Measurements from ENCODE around the gene ADCY4.

Gene ADCY4

GRCh38 chr14:24315807-24316596, 18.9 kb downstream of the ADCY4 start:
- no peak for DNase-seq (ENCODE audit: low spot score)

DNA sequence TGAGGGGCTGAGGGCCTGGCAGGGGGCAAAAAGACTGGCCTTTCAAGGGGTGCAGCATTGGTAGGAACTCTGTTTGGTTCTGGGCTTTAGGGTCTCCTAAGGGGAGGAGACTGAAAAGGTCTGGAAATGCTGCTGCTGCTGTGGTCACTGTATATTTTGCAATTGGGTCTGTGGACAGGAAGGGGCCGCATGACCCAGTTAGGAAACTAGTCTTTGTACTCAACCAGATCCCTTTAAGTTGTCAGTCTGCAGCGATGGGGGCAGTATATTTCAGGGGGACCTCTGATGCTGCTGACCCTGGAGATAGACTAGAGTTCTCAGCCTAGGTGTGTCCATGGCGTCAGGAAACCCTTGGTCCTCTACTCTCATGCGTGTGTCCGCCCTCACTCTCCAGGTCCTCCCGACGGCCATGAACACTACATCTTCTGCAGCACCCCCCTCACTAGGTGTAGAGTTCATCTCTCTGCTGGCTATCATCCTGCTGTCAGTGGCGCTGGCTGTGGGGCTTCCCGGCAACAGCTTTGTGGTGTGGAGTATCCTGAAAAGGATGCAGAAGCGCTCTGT, 19.5 kb downstream of the ADCY4 start:
- DNase-seq (ENCODE audit: low spot score): no peak

DNA sequence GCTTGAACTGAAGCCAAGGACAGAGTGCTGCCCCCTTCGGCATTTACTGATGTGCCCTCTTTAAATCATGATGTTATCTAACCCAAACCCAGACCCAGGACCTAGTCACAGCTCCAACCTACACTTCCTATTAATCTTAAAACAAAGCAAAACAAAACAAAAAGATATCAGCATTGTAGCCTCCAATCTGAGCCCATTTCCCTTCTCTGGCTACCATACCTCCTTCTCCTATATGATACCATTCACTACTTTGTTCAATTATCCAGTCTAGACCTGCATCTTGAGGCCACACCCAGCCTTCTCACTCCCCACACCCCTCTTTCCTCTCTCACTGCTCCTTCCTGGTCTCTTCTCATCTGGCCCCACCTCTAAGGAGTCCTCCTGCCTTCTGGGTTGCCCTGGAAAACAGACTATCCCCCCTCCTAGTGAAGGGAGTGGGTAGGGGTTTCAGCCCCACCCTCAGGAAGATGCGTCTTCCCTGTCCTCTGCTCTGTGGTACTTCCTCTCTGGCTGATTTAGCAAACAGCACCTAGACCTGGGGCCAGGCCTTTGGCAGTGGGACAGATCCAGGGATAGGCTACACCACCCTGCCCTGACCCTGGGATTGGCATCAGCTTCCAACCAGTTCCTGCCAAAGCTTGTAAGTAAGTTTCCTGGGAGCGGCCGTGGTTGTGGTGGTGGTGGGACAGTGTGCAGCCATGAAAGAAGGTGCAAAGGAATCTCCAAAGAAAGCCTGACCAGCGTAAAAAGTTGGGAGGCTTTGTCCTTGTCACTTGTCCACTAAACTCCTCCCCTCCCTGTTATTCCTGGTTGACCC, 20.3 kb downstream of the ADCY4 start:
- no peak for DNase-seq (ENCODE audit: low spot score)

DNA sequence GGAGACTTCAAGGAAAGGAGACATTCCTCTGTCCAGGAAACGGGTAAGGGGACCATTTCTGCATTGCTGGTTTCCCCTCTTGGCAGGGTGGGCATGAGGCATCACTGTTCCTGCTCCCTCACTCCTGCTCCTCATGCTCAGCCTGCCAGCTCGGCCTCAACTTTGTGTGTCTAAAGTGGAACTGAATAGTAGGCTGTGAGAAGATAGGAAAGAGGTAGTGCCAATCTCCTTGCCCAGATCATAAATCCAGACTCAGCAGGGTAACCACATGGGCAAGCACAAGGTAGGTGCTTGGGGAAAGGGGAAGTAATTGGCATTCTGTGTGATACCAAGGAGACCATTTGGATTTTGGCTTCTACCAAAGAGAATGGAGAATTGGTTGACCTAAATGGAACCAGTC, 21.0 kb downstream of the ADCY4 start:
- no peak for DNase-seq (ENCODE audit: low spot score)

GRCh38 chr14:24312736-24313507, 21.9 kb downstream of the ADCY4 start:
- no peak for DNase-seq (ENCODE audit: low spot score)

DNA sequence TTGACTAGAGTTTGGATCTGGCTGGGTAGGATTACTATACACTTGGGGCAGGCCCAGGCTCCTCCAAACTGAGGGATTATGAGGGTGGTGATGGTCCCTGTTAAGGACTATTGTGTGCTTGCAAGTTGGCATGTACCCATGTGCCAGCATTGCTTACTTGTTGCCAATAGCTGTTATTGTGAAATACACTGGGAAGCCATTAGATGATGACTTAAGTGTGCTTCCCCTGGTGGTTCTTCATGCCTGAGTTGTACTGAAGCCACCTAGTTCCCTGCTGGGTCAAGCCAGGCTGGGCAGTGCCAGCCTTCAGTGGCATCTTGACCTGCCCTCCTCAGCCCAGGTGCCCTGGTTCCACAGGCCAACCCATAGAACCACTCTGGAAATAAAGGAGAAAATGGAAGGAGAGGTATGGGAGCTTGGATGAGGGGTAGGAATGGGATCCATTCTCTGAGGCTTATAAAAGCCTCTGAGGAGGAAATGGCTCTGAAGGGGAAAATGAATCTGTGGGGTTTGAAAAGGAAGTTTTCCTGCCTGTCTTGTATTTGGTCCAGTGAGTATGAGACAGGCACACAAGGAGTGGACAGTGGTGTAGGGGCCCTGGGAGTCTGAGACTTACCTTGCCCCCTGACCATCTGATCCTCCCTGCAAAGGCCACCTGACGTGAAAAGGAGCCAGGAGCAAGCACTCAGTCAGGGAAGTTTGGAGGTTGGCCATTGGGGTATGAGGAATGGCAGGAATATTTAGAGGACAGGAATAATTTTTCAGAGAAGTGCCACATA, 22.8 kb downstream of the ADCY4 start:
- DNase-seq (ENCODE audit: low spot score): no peak

- DNase-seq (ENCODE audit: low spot score): no peak
Measured at GRCh38 chr14:24310646-24311604, 23.9 kb downstream of the ADCY4 start, which contains the start of gene LTB4R. Gene LTB4R (plus strand): TSS chr14:24311502. CDS start chr14:24315652, 4,150 bp downstream.

DNA sequence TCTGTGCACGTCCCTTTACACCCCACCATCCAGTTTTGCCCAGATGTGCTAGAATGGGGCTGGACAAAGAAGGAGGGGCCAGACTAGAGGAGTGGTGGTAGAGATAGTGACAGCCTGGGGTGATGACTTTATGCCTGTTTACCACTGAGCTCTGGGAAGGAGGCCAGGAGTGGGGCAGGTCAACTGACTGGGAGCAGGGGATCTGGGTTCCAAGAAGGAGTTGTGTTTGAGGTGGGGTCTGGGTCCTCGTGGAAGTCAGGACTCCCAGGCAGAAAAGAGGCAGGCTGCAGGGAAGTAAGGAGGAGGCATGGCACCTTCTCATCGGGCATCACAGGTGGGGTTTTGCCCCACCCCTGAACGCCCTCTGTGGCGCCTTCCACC, 24.6 kb downstream of the ADCY4 start:
- no peak for DNase-seq (ENCODE audit: low spot score)

GRCh38 chr14:24309538-24310264, 25.2 kb downstream of the ADCY4 start, which contains the start of gene LTB4R2:
Gene LTB4R2 (plus strand): TSS chr14:24310140. CDS start chr14:24310665, 525 bp downstream.
- DNase-seq (ENCODE audit: low spot score): no peak

DNA sequence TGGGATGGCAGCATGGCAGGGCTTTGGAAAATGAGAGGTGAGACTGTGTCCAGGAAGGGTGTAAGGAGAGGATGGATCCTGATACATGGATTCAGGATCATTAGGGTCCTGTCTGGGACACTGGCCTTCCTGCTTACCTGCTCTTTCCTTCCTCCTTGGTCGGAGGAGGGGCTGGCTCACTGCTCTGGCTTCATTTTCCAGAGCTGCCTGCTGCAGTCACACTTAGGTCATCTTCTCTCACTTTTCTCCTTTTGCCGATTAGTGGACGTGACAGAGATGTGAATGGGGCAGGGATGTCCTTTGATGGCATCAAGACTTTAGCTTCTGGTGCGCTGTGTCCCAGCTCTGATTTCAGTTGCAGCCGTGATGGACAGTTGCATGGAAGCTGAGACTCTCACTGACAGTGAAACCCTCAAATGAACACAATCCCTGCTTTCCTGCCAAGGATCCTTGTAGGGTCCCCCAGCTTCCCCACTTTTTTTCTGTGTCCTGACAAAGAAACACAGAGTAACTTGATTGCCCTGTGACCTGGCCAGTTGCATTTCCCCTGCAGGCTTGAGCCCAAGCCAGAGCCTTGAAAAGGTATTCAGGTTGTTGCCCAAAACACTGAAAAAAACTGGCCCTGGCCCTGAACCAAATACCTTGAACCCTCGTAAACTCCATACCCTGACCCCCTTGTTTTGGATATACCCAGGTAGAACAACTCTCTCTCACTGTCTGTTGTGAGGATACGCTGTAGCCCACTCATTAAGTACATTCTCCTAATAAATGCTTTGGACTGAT, 26.3 kb downstream of the ADCY4 start:
- DNase-seq (ENCODE audit: low spot score): no peak

- DNase-seq (ENCODE audit: low spot score): no peak
Measured at GRCh38 chr14:24307575-24308341, 27.1 kb downstream of the ADCY4 start, which contains the start of gene CIDEB. Gene CIDEB (minus strand): TSS chr14:24307977. CDS start chr14:24307858, 119 bp downstream.

DNA sequence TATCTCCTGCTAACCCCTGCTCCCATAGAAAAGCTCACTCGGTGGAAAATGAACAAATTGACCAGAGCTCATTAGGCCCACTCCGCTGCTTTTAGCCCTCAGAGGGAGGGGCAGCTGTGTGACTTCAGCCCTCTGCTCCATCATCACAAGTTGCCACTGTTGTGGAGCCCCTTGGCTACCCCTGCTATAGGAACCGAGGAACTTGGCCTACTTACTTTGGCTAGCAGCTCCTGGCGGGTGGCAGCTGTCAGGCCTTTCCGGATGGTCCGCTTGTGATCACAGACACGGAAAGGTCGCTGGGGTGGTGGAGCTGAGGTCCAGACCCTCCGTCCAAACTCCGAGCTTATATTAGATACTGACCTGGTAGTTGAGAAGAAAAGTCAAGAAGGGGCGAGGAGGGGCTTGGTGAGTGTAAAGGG, 27.7 kb downstream of the ADCY4 start:
- DNase-seq (ENCODE audit: low spot score): no peak

DNA sequence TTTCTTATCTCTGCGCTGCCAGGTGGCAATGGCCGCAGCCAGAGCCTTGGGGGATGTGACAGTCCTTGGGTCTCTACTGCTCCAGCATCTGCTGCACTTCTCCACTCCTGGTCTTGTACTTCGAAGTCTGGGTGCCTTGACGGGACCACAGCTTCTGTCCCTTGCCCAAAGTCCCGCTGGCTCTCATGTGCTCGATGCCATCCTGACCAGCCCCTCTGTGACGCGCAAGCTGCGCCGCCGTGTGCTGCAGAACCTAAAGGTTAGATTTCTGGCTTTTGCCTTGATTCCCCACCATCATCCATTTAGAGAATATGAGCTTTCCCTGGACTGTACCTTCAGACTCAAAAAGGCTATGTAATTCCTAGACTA, 30.9 kb downstream of the ADCY4 start:
- no peak for DNase-seq (ENCODE audit: low spot score)

DNA sequence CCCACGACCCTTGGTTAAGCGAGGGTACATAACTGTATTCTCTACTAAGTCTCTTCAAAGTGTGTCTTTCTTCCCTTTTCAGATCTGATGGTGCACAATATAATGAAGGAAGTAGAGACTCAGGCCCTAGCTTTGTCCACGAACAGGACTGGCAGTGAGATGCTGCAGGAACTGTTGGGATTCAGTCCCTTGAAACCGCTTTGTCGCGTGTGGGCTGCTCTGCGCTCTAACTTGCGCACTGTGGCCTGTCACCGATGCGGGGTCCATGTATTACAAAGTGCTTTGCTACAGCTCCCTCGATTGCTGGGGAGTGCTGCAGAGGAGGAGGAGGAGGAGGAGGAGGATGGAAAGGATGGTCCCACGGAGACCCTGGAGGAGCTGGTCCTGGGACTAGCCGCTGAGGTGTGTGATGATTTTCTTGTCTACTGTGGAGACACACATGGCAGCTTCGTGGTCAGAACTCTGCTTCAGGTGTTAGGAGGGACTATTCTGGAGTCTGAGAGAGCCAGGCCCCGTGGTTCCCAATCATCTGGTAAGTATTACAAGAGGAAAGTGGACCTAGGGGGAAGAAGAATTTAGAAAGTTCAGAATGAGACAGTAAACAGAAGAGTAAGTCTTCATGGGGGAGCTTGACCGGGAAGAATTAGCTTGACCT, 34.4 kb downstream of the ADCY4 start:
- no peak for DNase-seq (ENCODE audit: low spot score)

DNA sequence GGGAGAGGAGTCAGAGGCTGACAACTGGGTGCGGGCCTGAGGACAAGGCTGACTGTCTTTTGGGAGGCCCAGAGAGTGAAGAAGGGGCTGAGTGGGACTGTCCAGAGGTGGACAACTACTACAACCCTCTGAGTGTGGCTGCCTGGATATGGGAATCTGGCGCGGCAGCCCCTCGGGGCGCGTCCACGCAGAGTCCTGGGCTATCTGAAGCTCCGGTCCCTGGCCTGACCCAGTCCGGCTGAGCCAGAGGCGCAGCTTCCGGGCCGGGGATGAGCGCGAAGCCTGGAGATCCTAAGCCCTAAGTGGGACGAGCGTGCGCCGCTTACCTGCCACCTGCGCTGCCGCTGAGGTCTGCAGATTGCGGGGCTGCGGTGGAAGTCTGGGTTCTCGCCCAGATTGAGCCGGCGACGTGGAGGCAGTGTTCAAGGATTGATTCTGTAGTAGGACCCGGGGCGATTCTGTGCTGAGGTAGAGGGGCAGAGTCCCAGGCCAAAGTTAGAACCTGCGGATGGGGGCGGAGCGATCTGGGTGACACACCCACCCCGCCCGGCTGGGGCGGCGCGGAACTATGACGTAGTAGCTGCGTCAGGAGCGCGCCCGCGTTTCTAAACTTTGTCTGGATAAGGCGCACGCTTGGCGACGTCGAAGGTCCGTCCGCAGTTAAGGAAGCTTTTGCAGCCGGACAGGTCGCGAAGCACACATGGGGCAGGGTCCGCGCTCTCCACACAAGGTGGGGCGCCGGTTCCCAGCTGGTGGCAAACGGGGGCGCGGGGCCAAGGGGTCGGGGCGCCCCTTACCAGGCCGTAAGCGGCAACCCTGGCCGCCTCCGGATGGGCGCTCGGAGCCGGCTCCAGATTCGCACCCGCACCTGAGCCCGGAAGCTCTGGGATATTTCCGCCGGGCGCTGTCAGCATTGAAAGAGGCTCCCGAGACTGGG, 35.3 kb downstream of the ADCY4 start, which contains the start of the genes DHRS1 and NOP9:
Gene DHRS1 (minus strand): TSS at position 526 of the 937 bp plus-strand sequence. CDS start 674 bp downstream, outside the sequence.
Gene NOP9 (plus strand): TSS at position 596 of the 937 bp plus-strand sequence. CDS start 105 bp downstream, at position 701.
- DNase-seq (ENCODE audit: low spot score): peak; percentile 83

DNA sequence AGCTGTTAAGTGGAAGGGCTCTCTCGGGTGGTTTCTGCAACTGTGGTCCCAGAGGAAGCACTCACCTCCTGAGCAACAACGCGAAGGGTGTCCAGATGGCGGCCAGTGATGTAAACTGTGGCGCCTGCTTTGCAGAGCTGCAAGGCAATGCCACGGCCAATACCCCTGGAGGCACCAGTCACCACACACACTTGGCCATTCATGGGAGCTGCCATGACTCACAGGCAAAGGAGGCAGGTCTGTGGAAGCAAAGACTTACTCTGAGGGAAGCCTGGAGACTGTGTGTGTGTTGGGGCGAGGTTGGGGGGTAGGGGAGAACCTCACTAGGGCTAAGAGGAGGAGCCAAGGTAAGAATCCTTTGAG, 36.0 kb downstream of the ADCY4 start:
- DNase-seq (ENCODE audit: low spot score): no peak
